Panc1 (cell line): ENCODE data around the gene ANAPC16.

Experiments used
- CTCF ChIP-seq: fragments of 450-650 bp; IDR thresholded peaks from 2 replicates; pipeline ENCODE4 v1.5.1; 2017; ENCODE audit warnings: mild to moderate bottlenecking
- POLR2AphosphoS5 ChIP-seq: IDR thresholded peaks from 2 replicates; pipeline ENCODE4 v1.6.1; 2012; ENCODE audit warnings: mild to moderate bottlenecking, low read depth, low read length, moderate library complexity
- REST ChIP-seq, 2 experiments: IDR thresholded peaks; 2 replicates each; pipeline ENCODE4 v1.6.1; 2011 to 2012; ENCODE audit warnings: low read depth in 2 of 2, control low read depth in 1 of 2, low read length in 1 of 2, mild to moderate bottlenecking in 1 of 2, moderate library complexity in 1 of 2; ENCODE audit not compliant: insufficient read depth in 1 of 2
- SIN3A ChIP-seq: IDR thresholded peaks from 2 replicates; pipeline ENCODE4 v1.6.1; 2012; ENCODE audit warnings: low read depth, mild to moderate bottlenecking, low read length, moderate library complexity, borderline replicate concordance; ENCODE audit not compliant: insufficient read depth

GRCh38 chr10:72272689-72273409, 57.0 kb downstream of the ANAPC16 start:
- TF ChIP-seq CTCF (no peak), POLR2AphosphoS5 (no peak), REST (IDR thresholded peaks at IDR 0.05; ENCODE audit: insufficient read depth in 1 of 2, low read depth in 2 of 2, low read length in 1 of 2) (no peak), SIN3A (peak; percentile 18; the same call in 1 of the 2 replicates)
